ENCODE measurements around the gene GREM2.

Gene GREM2

DNA sequence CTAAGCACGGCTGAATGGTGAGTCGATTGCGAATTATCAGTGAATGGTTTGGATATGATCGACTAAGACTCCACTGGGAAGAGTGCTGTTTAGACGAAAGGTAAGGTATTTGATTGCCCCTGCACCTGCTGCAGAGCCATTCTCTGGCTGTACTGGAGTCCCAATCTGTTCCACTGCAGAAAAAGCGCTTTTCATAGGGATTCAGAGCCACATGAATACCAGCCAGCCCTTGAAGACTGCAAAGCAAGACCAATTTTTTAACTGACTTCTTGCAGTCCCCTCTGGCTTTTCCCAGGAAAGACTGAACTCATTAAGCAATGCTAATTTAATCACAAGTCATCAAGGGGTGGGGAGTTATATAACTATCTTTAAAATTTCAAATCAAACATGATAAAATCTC lies 1.3 kb downstream of the GREM2 start:
- Histone ChIP-seq H3K27ac (ENCODE audit: low read depth, low read length) (no peak overlapping the region), H3K36me3 (ENCODE audit: insufficient read depth, low read length) (no peaks in the 10 kb centered on the region), H3K79me2 (ENCODE audit: control insufficient read depth, insufficient read depth, low read length, unreplicated experiment) (no peaks in the 10 kb centered on the region), H3K4me3 (ENCODE audit: low read depth, low read length) (no peak overlapping the region; the same call in 1 of the 2 replicates), H3K27me3 (ENCODE audit: insufficient read depth, low read length) (no peaks in the 10 kb centered on the region), H2AFZ (ENCODE audit: low read length, unreplicated experiment) (no peak overlapping the region), H3K4me1 (ENCODE audit: control insufficient read depth, insufficient read depth, low read length, unreplicated experiment) (peaks cover 9% of the 10 kb centered on the region)

DNA sequence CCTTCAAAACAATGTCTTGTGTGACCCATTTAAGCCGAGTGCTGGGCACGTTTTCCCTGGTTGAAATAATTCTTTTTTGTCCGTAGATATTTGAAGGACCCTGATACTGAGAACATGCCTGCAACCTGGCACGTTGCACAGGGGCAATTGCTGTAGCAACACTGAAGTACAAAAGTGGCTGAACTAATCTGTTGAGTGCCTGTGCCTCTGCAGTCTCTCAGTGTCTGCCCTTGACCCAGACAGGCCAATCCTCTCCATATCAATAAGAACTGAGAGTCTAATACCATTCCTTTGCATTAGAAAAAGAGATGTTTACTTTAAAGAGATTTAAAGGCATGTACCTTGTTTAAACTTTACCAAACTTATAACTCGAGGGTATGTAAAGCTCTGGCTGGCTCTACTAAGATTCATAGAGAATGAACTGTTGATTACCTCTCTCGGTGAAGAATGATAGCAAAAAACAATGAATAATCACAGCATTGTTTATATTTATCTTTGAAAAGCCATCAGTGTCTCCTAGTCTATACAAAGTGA lies 2.4 kb downstream of the GREM2 start:
- H2AFZ ChIP-seq (ENCODE audit: low read length, unreplicated experiment) = no peak overlapping the region
- no peaks in the 10 kb centered on the region for H3K79me2 ChIP-seq (ENCODE audit: control insufficient read depth, insufficient read depth, low read length, unreplicated experiment)
- H3K27ac ChIP-seq (ENCODE audit: low read depth, low read length) = no peak overlapping the region
- H3K36me3 ChIP-seq (ENCODE audit: insufficient read depth, low read length) = no peaks in the 10 kb centered on the region
- peaks cover 9% of the 10 kb centered on the region for H3K4me1 ChIP-seq (ENCODE audit: control insufficient read depth, insufficient read depth, low read length, unreplicated experiment)
- H3K27me3 ChIP-seq (ENCODE audit: insufficient read depth, low read length) = no peaks in the 10 kb centered on the region
- no peak overlapping the region for H3K4me3 ChIP-seq (ENCODE audit: low read depth, low read length)

DNA sequence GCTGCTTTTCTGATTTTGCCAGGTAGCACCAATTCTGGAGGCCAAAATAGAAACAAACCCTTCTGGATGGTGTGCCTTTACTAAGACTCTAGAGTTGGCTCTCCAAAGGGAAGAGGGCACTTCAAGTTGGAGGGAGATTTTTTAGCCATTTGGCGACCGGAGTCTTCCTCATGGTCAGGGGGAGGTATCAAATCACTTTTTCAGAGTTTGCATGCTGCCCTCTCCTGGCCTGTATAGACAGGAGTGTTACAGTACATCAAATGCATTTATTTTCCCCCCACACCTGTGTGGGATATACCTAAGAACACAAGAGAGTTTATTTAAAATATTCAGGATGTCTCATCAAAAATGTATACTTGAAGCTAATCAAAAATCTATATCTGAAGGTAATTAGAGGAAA lies 3.2 kb downstream of the GREM2 start:
- H3K4me3 ChIP-seq (ENCODE audit: low read depth, low read length) = no peak overlapping the region
- H2AFZ ChIP-seq (ENCODE audit: low read length, unreplicated experiment) = no peak overlapping the region
- H3K27ac ChIP-seq (ENCODE audit: low read depth, low read length) = no peak overlapping the region
- H3K79me2 ChIP-seq (ENCODE audit: control insufficient read depth, insufficient read depth, low read length, unreplicated experiment) = no peaks in the 10 kb centered on the region
- H3K4me1 ChIP-seq (ENCODE audit: control insufficient read depth, insufficient read depth, low read length, unreplicated experiment) = peaks cover 9% of the 10 kb centered on the region
- H3K36me3 ChIP-seq (ENCODE audit: insufficient read depth, low read length) = no peaks in the 10 kb centered on the region
- no peaks in the 10 kb centered on the region for H3K27me3 ChIP-seq (ENCODE audit: insufficient read depth, low read length)

DNA sequence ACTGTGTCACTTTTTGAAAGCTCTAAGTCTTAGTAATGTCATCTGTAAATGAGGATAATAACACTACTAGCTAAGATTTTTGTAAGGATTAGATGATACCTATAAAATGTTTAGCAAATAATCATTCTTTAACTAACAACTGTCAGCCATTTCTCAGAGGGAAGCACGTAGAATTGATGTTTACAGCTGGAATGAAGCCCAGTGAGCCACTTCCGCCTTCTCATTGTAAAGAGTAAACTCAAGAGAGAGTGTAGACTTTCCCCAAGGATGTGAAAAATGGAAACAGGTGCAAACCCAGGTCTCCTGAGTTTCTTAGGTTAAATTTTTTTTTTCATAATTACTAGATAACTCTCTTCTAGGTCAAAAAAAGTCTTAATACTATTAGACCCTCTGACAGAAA lies 4.9 kb downstream of the GREM2 start:
- Histone ChIP-seq H3K36me3 (ENCODE audit: insufficient read depth, low read length) (no peaks in the 10 kb centered on the region), H3K79me2 (ENCODE audit: control insufficient read depth, insufficient read depth, low read length, unreplicated experiment) (no peaks in the 10 kb centered on the region), H3K27ac (ENCODE audit: low read depth, low read length) (no peak overlapping the region), H3K27me3 (ENCODE audit: insufficient read depth, low read length) (no peaks in the 10 kb centered on the region), H3K4me1 (ENCODE audit: control insufficient read depth, insufficient read depth, low read length, unreplicated experiment) (peaks cover 4% of the 10 kb centered on the region), H2AFZ (ENCODE audit: low read length, unreplicated experiment) (no peak overlapping the region), H3K4me3 (ENCODE audit: low read depth, low read length) (no peak overlapping the region)

DNA sequence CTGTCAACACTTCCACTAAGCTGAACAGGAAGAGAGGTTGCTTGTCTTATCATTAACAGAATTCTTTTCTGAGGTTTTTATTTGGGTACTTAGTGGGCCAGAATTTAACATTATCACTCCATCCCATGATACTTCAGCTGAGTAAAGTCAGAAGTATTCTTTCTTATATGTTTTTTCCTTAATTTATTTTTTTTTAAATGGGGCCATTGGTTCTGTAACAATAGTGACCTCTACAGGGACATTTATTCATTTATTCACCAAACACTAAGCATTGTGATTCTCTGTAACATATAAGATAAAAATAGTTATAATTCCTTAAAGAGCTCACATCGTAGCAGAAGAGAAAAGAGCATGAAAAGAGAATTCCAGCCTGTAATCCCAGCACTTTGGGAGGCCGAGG lies 9.8 kb downstream of the GREM2 start:
- H3K4me3 ChIP-seq (ENCODE audit: low read depth, low read length) = no peak overlapping the region
- H2AFZ ChIP-seq (ENCODE audit: low read length, unreplicated experiment) = no peak overlapping the region
- H3K36me3 ChIP-seq (ENCODE audit: insufficient read depth, low read length) = no peaks in the 10 kb centered on the region
- H3K27me3 ChIP-seq (ENCODE audit: insufficient read depth, low read length) = no peaks in the 10 kb centered on the region
- peaks cover 5% of the 10 kb centered on the region for H3K4me1 ChIP-seq (ENCODE audit: control insufficient read depth, insufficient read depth, low read length, unreplicated experiment)
- no peaks in the 10 kb centered on the region for H3K79me2 ChIP-seq (ENCODE audit: control insufficient read depth, insufficient read depth, low read length, unreplicated experiment)
- H3K27ac ChIP-seq (ENCODE audit: low read depth, low read length) = no peak overlapping the region

DNA sequence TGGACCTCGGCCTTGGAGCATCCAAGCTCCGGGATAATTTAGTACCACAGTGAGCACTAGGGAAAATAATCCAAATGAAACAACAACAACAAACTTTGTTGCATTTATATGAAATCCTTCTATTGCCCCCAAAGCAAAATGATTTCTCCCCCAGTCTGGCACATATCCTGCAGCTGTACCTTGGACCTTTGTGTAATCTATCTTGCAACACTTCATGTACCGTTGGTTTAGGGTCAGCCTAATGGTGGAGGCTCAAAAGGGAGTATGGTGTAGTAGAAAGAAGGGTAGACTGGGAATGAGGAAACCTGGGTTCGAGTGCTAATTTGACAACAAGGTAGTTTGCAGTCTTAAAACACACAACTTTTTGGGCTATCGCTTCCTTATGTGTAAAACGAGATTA lies 12.1 kb downstream of the GREM2 start:
- H2AFZ ChIP-seq (ENCODE audit: low read length, unreplicated experiment) = no peak overlapping the region
- no peaks in the 10 kb centered on the region for H3K36me3 ChIP-seq (ENCODE audit: insufficient read depth, low read length)
- H3K4me3 ChIP-seq (ENCODE audit: low read depth, low read length) = no peak overlapping the region
- no peak overlapping the region for H3K27ac ChIP-seq (ENCODE audit: low read depth, low read length)
- H3K4me1 ChIP-seq (ENCODE audit: control insufficient read depth, insufficient read depth, low read length, unreplicated experiment) = peaks cover 5% of the 10 kb centered on the region
- no peaks in the 10 kb centered on the region for H3K27me3 ChIP-seq (ENCODE audit: insufficient read depth, low read length)
- H3K79me2 ChIP-seq (ENCODE audit: control insufficient read depth, insufficient read depth, low read length, unreplicated experiment) = no peaks in the 10 kb centered on the region

DNA sequence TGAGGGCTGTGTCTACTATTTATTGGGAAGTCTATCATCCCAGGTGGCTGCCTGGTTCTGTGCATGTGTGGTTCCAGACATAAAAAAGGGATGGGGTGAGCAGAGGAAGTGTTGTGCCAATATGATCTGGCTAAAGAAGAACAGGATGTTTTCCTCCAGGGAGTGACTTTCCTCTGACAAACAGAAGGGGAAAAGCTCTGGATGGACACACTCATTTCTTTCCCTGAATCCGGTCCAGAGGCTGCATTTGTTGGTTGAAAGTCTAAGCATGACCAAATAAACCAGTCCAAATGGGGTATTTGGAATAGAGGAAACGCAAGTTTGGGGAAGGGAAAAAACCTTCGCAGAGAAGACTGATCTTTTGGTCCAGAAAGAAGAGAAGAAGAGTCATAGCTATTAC lies 12.7 kb downstream of the GREM2 start:
- no peak overlapping the region for H3K27ac ChIP-seq (ENCODE audit: low read depth, low read length)
- no peak overlapping the region for H3K4me3 ChIP-seq (ENCODE audit: low read depth, low read length)
- no peaks in the 10 kb centered on the region for H3K79me2 ChIP-seq (ENCODE audit: control insufficient read depth, insufficient read depth, low read length, unreplicated experiment)
- H3K27me3 ChIP-seq (ENCODE audit: insufficient read depth, low read length) = no peaks in the 10 kb centered on the region
- no peaks in the 10 kb centered on the region for H3K36me3 ChIP-seq (ENCODE audit: insufficient read depth, low read length)
- no peak overlapping the region for H2AFZ ChIP-seq (ENCODE audit: low read length, unreplicated experiment)
- peaks cover 5% of the 10 kb centered on the region for H3K4me1 ChIP-seq (ENCODE audit: control insufficient read depth, insufficient read depth, low read length, unreplicated experiment)

DNA sequence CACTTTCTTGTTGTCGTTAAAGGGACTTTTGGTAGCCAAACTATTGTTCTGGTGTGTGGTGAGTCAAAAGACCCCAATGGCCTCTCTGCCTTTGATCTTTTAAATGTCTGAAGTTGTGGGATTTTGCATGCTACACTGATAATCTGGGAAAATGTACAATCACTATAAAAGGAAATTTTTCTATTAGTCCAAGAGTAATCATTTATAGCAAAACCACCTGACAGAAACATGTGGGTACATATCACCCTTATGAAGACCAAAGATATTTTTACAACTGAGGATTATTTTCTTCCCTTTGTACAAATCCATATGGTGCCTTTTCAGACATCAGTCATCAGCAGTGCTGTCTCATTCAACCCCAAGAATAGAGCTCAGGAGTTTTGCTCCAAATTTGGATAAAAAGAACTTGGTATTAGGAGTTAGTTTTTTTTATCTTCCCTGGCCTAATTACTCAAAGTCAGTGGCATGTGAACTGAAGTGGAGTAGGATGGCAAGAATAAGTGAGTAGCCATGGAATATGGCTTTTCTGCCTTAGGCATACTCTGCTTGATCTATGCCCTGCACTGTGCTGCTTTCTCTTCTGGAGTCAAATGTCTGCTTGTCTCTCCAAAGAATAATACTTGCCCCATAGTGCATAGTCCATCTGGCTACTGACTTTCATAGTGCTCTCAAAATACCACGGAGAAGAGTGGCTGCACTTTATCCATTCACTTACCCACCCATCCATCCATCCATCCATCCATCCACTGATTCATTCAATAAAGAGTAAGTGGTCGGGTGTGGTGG lies 13.5 kb downstream of the GREM2 start:
- H3K27ac ChIP-seq (ENCODE audit: low read depth, low read length) = no peak overlapping the region

DNA sequence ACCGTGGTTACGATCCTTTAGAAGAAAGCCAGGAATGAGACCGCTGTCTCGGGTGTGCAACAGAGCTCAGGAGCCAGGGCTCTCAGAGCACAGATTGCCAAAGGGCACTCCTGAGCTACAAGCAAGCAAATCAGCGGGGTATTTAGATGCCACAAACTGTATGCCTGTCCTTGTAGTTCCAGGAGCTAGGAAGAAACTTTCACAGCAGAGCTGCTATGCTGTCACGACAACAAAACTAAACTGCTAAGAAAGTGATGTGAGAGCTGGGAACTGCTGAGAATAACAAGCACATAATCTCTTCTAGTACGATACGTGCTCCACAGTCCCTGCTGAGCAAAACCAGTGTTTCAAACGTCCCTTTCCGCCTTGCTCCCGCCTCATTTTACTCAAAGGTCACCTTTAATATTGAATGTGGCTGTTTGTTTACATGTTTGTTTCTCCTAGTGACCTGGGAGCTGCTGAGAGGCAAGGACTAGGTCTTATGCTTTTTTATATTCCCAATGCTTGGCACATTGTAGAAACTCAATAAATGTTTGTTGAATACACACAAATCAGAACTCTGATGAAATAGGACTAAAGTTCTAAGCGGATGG lies 14.7 kb downstream of the GREM2 start:
- no peaks in the 10 kb centered on the region for H3K36me3 ChIP-seq (ENCODE audit: insufficient read depth, low read length)
- H3K79me2 ChIP-seq (ENCODE audit: control insufficient read depth, insufficient read depth, low read length, unreplicated experiment) = no peaks in the 10 kb centered on the region
- H3K4me3 ChIP-seq (ENCODE audit: low read depth, low read length) = peak overlapping the region; percentile 41
- H2AFZ ChIP-seq (ENCODE audit: low read length, unreplicated experiment) = peak overlapping the region; percentile 10
- peaks cover 5% of the 10 kb centered on the region for H3K4me1 ChIP-seq (ENCODE audit: control insufficient read depth, insufficient read depth, low read length, unreplicated experiment)
- no peaks in the 10 kb centered on the region for H3K27me3 ChIP-seq (ENCODE audit: insufficient read depth, low read length)
- no peak overlapping the region for H3K27ac ChIP-seq (ENCODE audit: low read depth, low read length)

More for the DNA sequence above, 13.5 kb downstream of the GREM2 start:
- Histone ChIP-seq H2AFZ (ENCODE audit: low read length, unreplicated experiment) (peak overlapping the region; percentile 17), H3K27me3 (ENCODE audit: insufficient read depth, low read length) (no peaks in the 10 kb centered on the region), H3K4me1 (ENCODE audit: control insufficient read depth, insufficient read depth, low read length, unreplicated experiment) (peaks cover 5% of the 10 kb centered on the region), H3K36me3 (ENCODE audit: insufficient read depth, low read length) (no peaks in the 10 kb centered on the region), H3K4me3 (ENCODE audit: low read depth, low read length) (no peak overlapping the region), H3K79me2 (ENCODE audit: control insufficient read depth, insufficient read depth, low read length, unreplicated experiment) (no peaks in the 10 kb centered on the region)

DNA sequence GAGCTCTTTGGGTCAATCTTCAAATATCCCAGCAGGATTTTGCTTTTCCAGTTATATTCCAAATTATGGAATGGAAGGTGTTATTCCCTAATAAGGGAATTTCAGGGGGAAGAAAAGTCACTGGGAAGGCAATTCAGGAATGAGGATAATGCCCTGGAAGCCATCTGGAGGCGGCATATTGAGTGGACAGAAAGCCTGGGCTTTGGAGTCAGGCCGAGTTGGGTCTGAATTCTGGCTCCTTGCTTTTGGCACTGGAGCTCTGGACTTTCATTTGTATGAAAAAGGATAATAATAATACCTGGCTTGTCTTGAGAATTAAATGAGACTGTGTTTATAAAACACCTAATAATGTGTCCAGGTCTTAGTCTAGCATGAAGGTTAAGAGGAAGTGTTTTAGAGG lies 16.5 kb downstream of the GREM2 start:
- H3K79me2 ChIP-seq (ENCODE audit: control insufficient read depth, insufficient read depth, low read length, unreplicated experiment) = no peaks in the 10 kb centered on the region

DNA sequence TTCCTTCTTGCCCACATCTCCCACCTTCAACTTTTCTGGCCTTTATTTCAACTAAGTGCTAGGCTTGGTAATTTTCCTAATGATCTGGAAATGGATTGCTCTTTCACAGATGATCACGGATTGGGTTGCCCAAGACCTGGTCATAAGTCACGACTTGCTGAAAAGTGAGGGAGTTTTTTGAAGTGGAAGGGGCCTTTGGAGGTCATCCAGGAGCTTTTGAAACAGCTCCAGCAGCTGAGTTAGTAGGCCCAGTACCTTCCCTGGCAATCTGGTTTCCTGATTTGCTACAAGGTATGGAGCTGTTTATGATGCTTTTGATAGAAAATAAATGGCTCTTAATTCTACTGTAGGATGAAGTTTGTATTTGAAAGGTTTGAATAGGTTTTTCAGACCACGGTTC lies 20.4 kb downstream of the GREM2 start:
- no peak overlapping the region for H3K4me3 ChIP-seq (ENCODE audit: low read depth, low read length)
- no peaks in the 10 kb centered on the region for H3K27me3 ChIP-seq (ENCODE audit: insufficient read depth, low read length)
- H3K4me1 ChIP-seq (ENCODE audit: control insufficient read depth, insufficient read depth, low read length, unreplicated experiment) = no peaks in the 10 kb centered on the region
- no peak overlapping the region for H3K27ac ChIP-seq (ENCODE audit: low read depth, low read length)
- H3K79me2 ChIP-seq (ENCODE audit: control insufficient read depth, insufficient read depth, low read length, unreplicated experiment) = no peaks in the 10 kb centered on the region
- H2AFZ ChIP-seq (ENCODE audit: low read length, unreplicated experiment) = no peak overlapping the region
- no peaks in the 10 kb centered on the region for H3K36me3 ChIP-seq (ENCODE audit: insufficient read depth, low read length)

More for the DNA sequence above, 16.5 kb downstream of the GREM2 start:
- Histone ChIP-seq H3K36me3 (ENCODE audit: insufficient read depth, low read length) (no peaks in the 10 kb centered on the region), H3K4me1 (ENCODE audit: control insufficient read depth, insufficient read depth, low read length, unreplicated experiment) (peaks cover 5% of the 10 kb centered on the region), H2AFZ (ENCODE audit: low read length, unreplicated experiment) (no peak overlapping the region), H3K27ac (ENCODE audit: low read depth, low read length) (no peak overlapping the region), H3K27me3 (ENCODE audit: insufficient read depth, low read length) (no peaks in the 10 kb centered on the region), H3K4me3 (ENCODE audit: low read depth, low read length) (no peak overlapping the region)

Measured in ACC112 (cell line).